HK-2 (cell line): ENCODE results near the gene SEMA5A.
A peak's percentile ranks its signal among the peaks of the same experiment; 100 is the strongest.

Source experiments
- DNase-seq: peaks from one replicate; pipeline ENCODE4 v3.0.0-alpha.2; 2018; ENCODE audit not compliant: unreplicated experiment

The SEMA5A gene, protein sequence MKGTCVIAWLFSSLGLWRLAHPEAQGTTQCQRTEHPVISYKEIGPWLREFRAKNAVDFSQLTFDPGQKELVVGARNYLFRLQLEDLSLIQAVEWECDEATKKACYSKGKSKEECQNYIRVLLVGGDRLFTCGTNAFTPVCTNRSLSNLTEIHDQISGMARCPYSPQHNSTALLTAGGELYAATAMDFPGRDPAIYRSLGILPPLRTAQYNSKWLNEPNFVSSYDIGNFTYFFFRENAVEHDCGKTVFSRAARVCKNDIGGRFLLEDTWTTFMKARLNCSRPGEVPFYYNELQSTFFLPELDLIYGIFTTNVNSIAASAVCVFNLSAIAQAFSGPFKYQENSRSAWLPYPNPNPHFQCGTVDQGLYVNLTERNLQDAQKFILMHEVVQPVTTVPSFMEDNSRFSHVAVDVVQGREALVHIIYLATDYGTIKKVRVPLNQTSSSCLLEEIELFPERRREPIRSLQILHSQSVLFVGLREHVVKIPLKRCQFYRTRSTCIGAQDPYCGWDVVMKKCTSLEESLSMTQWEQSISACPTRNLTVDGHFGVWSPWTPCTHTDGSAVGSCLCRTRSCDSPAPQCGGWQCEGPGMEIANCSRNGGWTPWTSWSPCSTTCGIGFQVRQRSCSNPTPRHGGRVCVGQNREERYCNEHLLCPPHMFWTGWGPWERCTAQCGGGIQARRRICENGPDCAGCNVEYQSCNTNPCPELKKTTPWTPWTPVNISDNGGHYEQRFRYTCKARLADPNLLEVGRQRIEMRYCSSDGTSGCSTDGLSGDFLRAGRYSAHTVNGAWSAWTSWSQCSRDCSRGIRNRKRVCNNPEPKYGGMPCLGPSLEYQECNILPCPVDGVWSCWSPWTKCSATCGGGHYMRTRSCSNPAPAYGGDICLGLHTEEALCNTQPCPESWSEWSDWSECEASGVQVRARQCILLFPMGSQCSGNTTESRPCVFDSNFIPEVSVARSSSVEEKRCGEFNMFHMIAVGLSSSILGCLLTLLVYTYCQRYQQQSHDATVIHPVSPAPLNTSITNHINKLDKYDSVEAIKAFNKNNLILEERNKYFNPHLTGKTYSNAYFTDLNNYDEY

DNA sequence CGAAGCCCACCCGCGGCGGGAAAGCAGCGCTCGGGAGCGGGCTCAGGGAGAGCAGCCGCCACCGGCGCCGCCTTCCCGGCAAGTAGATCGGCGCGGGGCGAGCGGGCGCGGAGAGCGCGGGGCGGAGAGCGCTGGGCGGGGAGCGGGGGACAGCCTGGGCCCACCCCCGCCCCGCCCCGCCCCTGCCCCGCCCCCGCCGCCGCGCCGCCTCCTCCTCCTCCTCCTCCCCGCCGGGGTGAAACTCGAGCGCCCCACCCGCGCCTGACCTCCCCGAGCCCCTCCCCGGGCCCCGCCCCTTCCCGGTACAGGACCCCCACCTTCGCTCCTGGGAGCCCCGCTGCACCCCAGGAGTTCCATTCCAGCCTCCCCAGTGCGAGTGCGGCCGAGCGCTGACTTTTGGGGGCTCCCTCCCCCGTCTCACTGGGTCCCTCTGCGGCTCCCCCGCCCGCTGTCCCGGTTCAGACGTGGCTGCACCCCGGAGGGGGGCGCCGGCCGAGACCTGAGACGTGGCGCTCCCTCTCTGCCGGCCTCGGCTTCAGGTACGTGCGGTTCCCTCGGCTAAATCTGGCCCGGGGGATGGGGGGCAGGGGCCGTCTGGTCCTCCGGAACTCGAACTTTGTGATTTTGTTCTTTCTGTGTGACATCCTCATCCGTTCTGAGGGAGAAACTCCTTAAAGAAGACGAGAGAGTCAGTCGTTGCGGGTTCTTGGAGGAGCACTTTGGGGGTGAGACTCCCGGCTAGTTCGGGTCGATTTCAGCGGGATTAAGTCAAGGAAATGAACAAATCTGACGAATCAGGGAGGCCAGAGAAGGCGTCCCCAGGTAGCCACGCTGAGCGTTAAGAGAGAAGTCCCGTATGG, at the start of gene SEMA5A:
Gene SEMA5A (minus strand): TSS at position 84 of the 860 bp plus-strand sequence. CDS start 166,129 bp downstream, outside the sequence.
- peak; percentile 65 for DNase-seq

DNA sequence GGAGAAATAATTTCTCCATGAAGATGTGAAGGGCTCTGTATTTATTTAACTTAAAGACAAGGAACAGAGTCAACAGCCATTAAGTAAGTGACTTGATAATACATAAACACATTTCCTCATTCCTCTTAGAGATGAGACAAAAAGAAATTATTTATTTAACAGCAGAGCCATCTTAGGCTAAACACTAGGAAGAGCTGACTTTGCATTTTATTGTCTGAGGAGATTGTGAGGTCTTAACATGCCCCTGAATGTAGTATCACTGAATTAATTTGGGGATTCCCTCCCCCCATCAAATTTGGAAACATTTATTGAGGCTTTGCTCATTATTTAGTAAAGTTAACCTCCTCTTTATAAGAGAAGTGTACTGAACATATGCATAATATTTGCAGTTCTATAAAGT, 49.0 kb upstream of the SEMA5A start:
- DNase-seq = no peak

DNA sequence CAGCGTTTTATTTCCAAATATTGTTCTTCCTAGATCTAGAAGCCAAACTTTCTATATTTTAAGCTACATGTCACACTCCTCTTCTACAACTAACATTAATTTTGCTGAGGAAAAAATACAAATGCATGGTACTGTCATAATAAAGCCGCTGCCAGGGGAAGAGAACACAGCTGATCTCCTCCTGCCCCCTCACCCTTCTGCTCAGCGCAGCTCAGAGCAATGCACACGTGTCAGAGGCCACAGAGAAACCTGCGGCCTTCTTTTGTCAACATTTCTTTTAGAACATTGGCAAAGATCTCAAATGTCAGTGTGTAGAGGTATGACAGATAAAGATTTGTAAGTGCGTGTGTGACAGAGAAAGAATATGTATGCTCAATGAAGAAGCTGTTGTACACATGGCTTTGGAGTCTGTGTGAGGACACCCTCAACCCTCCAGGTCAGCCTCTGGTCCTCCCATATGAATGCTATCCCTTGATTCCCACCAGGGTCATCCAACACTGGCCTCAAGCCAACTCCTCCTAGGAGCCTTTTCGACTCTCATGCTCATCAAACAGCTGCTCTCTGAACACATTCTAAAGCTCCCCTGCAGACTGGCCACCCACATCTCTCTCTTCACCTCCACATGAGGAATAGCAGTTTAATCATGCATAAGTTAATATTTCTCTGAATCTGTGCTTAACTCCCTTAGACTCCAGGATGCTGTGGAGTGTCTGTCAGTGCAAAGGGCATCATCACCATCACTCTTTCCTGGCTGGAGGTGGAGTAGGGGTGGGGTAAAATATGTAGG, 43.4 kb upstream of the SEMA5A start:
- no peak for DNase-seq

DNA sequence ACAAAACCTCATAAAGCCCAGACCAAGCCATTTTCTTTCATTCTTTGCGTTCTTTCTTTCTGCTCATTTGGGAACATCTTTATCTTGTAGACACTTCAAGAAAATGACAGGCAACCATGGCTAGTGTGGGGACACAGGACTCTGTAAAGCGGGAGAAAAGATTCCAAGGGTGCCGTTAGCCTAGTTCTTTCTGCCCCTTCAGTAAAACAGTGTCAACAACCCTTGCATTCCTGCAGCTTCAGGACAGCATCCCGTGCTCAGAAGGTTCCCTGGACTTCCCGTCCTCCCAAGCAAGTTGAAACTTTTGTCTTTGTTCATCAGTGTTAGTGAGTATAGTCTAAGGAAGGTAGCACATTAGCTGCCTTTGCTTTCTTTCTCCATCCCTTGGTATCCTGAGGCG, 42.4 kb upstream of the SEMA5A start:
- no peak for DNase-seq

DNA sequence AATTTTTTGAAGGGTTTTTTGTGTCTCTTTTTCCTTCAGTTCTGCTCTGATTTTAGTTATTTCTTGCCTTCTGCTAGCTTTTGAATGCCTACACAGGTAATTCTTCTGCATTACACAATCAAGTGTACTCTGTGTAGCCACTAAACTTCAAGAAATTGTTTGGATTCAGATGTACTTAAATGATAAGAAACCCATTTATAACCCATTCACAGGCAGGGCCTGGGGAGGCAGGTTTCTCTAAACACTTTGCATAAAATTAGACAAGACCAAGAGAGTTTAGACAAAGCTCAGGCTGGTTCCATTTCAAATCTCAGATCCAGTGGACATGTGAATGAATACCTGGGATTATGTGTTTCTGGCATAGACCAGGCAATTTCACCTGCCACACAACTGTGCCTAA, 41.3 kb upstream of the SEMA5A start:
- no peak for DNase-seq

DNA sequence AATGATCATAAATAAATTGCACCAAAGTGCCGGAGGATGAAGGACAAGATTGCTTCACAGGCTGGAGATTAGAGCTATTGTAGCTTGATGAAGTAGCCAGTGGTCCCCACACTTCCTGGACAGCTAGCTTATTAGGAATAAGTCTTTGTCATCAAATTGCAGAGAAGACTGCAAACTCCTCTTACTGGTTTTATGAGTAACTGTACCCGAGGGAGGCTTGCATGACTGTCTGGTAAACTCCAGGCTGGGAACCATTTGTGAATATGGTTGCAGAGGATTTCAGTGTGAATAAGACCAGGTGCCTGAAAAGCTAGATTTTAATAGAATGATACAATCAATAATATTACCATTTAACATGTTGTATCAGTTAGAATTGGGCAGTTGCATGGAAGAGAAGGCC, 36.5 kb upstream of the SEMA5A start:
- DNase-seq = no peak

DNA sequence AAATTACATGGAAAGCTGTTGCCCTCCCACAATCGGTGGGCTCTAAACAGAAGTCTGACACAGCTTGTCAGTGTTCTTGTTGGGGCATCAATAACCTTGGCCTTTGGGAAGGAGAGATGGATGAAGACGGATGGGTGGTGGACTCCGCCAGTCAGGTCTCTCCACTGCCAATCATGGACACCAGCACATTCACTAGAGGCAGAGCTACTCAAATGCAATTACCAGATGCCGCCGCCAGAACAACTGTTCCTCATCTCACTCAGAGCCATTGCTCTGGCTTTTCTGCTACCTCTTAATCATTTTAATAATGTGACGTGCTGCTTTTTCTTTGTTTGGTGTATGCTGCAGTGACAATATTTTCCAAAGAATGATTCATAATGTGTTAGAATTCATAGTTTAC, 27.9 kb upstream of the SEMA5A start:
- DNase-seq = no peak

DNA sequence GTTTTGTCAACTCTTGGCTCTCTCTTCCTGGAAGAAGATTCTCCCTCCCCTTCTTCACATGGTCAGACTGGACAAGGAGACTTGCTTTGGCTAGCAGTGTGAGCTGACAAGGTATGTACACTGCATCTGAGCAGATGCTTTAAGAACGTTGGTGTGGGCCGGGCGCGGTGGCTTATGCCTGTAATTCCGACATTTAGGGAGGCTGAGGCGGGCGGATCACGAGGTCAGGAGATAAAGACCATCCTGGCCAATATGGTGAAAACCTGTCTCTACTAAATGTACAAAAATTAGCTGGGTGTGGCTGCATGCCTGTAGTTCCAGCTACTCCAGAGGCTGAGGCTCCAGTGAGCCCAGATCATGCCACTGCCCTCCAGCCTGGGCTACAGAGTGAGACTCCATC, 26.4 kb upstream of the SEMA5A start:
- DNase-seq = no peak

DNA sequence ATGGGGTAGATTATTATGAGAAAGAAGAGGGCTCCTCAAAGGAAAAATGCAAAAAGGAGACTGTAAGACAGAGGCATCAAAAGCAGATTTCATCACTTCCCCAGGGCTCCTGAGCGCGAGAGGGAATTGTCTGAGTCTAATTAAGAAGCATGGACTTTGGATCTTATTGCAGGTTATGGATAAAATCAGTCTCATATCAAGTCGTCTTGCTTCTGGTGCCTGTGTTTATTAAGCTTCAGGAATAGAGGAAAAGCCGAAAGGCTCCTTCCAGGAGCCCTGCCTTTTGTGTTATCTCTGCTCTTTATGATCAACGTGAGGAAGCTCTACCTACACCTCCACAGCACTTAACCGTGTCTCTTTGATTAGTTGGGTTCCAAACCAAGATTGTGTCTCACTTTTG, 25.0 kb upstream of the SEMA5A start:
- DNase-seq = no peak

DNA sequence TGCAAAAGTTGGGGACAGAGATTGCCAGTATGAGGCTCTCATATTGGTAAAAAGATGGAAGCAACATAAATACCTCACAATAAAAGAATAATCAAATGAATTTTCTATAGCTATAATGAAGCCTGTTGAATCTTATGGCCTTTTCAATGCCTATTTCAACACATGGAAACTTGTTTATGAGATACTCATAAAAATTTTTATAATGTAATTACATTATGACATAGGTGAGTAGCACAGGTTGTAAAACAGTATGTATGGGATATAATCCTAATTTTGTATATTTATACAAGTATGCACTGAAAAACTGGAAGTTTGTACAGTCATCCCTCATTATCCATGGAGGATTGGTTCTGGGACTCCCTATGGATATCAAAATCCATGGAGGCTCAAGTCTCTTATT, 21.2 kb upstream of the SEMA5A start:
- DNase-seq = no peak

DNA sequence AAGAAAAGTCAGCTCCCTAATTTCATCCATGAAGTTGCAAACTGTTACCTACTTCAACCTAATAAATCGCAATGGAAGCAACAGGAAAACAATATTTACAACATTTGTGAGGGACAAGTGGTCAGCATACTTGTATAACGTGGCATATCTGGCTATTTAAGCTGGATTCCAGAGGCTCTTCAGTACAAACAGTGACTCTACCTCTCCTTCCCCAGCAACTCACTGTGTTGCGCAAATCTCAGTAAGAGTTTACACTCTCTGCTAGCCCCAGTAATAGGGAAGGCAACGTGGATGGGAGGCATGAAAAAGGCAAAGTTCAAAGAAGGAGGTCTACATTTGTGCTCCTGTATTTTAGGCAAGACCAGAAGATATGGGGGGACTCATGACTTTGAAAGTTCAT, 18.9 kb upstream of the SEMA5A start:
- DNase-seq = no peak

DNA sequence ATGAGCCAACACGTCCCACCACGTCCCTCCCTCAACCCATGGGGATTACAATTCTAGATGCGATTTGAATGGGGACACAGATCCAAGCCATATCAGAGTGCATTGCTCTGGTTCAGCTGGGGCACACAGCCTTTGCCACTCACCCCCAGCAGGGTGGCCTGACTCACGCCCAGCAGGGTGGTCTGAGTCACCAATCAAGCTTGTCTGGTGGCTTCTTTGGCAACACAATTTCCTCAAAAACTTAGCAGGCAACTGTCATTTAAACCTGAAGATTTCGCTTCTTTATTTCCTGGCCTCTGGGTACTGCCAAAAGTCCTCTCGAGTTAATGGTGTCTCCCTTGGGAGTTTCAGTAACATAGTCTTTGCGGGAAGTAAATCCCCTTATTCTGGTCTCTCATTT, 16.3 kb upstream of the SEMA5A start:
- DNase-seq = peak; percentile 36

DNA sequence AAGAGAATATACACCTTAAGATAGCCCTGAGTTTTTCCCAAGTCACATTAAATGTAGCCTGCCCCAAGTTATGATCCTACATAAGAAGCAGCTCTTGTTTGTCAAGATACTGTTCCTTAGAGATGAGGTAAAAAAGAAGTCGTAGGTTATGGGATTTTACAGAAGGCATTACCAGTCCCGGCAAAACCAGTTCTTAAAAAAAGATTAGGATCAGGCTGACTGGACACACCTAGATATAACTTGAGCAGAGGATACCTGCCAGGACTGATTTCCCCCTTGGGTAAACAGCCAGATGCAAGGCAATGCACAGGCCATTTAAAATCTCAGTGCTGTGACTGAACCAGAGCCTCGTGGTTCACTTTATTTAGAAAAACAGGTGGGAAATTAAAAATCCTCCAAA, 14.1 kb upstream of the SEMA5A start:
- DNase-seq = no peak

DNA sequence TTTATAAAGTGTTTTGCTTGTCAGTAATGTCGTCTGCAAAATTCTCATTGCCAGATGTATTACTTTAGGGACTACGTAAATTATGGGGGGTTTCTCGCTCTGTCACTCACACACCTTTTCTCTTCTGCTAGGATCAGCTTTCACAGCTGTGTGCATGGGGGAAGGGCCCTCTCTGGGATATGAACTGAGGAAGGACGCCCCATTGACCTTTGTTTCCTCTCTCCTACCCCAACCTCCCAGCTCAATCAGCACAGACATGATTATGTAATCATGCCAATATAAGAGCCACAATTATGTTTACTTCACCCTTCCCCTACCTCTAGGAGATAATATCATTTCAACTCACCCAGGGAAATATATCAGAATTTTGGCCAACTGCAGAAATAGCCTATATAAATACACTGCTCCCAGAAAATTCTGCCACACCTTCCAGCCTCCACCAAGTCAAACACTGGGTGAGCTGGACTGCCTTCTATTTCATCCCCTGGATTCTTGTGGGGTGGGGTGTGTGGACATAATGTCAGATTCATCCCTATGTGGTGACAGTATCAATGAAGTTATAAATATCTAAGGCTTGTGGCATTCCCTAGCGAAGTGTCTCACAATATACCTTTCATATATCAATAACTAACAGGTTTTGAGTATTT, 12.6 kb upstream of the SEMA5A start:
- no peak for DNase-seq

DNA sequence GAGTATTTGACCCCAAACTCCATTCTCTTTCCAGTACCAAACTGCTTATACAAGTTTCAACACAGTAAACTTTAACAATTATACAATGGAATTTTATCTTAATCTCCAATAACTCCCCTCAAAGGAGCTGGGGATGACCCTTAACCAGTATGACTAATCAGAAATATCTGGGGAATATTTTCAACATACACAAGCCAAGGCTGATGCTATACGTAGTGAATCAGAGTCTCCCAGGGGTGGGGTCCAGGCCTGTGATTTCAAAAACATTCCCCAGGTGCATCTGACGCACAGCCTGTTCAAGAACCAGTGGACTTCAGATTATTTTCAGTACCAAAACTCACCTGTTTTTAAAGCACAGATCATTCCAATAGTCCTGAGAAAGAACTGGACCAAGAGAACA, 11.8 kb upstream of the SEMA5A start:
- no peak for DNase-seq

DNA sequence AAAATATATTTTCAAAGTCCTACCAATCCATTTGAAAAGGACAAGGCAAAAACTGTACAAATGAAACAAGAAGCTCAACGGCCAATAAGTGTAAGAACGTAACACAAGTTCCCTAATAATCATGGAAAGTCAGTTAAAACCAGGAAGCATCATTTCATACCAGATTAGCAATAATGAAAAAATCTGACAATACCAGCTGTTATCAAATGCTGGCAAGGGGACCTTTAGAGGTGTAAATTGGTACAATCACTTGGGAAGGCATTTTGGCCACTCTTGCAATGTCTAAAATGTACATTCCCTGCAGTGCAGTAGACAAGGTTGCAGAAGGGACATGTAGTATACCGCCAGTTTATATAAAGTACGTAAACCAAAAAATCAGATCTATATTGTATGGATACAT, 10.1 kb upstream of the SEMA5A start:
- no peak for DNase-seq

DNA sequence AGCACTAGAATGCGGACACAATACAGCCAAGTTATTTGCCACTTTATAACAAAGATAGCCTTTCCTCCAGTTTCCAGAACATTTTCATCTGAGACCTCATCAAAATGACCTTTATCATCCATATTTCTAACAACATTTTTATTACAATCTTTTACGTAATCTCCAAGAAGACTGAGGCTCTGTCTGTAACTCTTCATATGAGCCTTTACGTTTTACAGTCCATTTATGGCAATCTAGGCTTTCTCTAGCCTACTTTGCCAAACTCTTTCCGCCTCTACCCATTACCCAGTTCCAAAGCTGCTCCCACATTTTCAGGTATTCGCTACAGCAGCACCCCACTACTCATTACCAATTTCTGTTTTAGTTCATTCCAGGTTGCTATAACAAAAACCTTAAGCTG, 8.2 kb upstream of the SEMA5A start:
- no peak for DNase-seq

DNA sequence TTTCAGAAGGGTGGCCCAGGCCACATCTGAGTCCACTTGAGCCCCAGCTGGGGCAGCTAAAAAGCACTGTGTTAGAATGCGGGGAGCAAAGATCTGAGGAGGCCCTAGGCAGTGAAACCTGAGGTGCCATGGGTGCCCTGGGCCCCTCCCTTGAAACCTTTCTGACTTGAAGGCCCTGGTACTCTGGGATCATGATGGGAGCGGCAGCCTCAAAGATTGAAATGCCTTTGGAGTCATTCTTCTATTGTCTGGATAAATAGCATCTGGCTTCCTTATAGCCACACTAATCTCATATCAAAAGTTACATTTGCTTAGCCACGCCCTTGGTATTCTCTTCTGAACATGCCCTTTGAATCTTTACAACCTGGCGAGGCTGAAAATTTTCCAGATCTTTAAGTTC, 7.7 kb upstream of the SEMA5A start:
- no peak for DNase-seq

DNA sequence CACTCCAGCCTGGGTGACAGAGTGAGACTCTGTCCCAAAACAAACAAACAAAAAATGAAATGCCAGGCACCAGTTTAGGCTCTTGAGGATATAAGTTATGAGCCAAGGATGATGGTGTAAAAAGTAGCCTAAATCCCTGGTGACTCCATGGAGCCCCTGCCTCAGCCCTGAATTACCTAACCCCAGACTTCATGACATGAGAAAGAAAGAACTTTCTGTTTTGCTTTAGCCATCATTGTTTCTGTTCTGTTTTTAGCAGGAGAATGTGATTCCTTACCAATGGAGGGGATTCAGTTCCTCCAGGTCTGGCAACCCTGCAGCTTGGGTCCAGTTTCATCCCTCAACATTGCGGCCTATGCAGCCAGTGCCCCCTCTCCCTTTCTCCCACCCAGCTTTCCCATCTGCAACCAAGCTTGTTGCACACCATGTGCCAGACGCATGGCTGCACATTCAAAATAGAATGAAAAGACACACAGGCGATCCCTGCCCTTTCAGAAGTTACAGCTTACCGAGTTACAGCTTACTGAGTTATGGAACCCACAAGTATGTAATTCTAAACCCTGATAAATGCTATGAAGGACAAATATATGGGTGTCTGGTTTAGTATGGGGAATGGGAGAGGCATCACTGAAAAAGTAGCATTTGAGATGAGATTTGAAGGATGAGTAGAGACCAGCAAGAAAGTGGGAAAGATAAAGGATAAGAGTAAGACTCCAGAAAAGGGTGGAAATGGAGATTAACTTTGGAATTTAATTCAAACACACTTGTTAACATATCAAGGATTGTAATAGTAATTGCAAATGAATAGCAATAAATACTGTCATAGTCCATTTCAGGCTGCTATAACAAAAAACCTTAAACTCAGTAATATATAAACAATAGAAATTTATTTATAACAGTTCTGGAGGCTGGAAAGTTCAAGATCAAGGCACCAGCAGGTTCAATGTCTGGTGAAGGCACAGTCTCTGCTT, 6.0 kb upstream of the SEMA5A start:
- no peak for DNase-seq
